HPDE6-E6E7 (cell line): Measurements from ENCODE around the gene APOBEC3B.
"Not testable (repeated sequence)": the region's sequence is repeated elsewhere in the genome, so short reads cannot be mapped to it uniquely, and the experiment has no call there.

Source experiments
- DNase-seq: peaks from one replicate; pipeline ENCODE4 v3.0.0; 2011; ENCODE audit warnings: missing footprints; ENCODE audit errors: extremely low spot score

Gene APOBEC3B

GRCh38 chr22:38967451-38968450 lies 14.4 kb upstream of the APOBEC3B start:
- no peak for DNase-seq

- DNase-seq, result no peak
These were observed 13.3 kb upstream of the APOBEC3B start for GRCh38 chr22:38968801-38969200.

- DNase-seq, result no peak
These were observed 11.6 kb upstream of the APOBEC3B start for GRCh38 chr22:38970551-38970950.

- DNase-seq, result no peak
These were observed 10.9 kb upstream of the APOBEC3B start for GRCh38 chr22:38971202-38971601.

- no peak for DNase-seq
These were observed 10.4 kb upstream of the APOBEC3B start for GRCh38 chr22:38971791-38972190.

- DNase-seq, result no peak
These were observed 9.6 kb upstream of the APOBEC3B start for GRCh38 chr22:38972558-38972957.

- DNase-seq, result no peak
These were observed 8.6 kb upstream of the APOBEC3B start for GRCh38 chr22:38973289-38974169.

GRCh38 chr22:38974170-38974825 lies 7.8 kb upstream of the APOBEC3B start:
- no peak for DNase-seq

- DNase-seq, result no peak
These were observed 7.3 kb upstream of the APOBEC3B start for GRCh38 chr22:38974826-38975175.

GRCh38 chr22:38977289-38977688 lies 4.9 kb upstream of the APOBEC3B start:
- DNase-seq, result not testable (repeated sequence)

- not testable (repeated sequence) for DNase-seq
These were observed 1.6 kb upstream of the APOBEC3B start for GRCh38 chr22:38980587-38980986.

GRCh38 chr22:38981005-38981991 lies 849 bp upstream of the APOBEC3B start:
- DNase-seq, result peak; percentile 56

- no peak for DNase-seq
These were observed 2.1 kb downstream of the APOBEC3B start for GRCh38 chr22:38984224-38984623.

- DNase-seq, result peak; percentile 66
These were observed 2.9 kb downstream of the APOBEC3B start for GRCh38 chr22:38984784-38985757.

- DNase-seq, result no peak
These were observed 4.5 kb downstream of the APOBEC3B start for GRCh38 chr22:38986629-38987028.

- no peak for DNase-seq
These were observed 5.2 kb downstream of the APOBEC3B start for GRCh38 chr22:38987171-38987895.

GRCh38 chr22:38989466-38989865 lies 7.3 kb downstream of the APOBEC3B start:
- no peak for DNase-seq

- not testable (repeated sequence) for DNase-seq
These were observed 10.8 kb downstream of the APOBEC3B start for GRCh38 chr22:38992871-38993371.

GRCh38 chr22:38996105-38996504 lies 14.0 kb downstream of the APOBEC3B start:
- DNase-seq, result no peak
